Mesenchymal stem cell (in vitro differentiated cells and primary cell): Measurements from ENCODE around the gene DPYSL4.
"Not testable (repeated sequence)": the region's sequence is repeated elsewhere in the genome, so short reads cannot be mapped to it uniquely, and the experiment has no call there.

Experiments used
- DNase-seq: peaks from one replicate; pipeline ENCODE4 v3.0.0-alpha.2; 2013
- H2AFZ ChIP-seq: one replicate; pipeline ENCODE4 v1.6.1; 2013; ENCODE audit warnings: low read depth, mild to moderate bottlenecking, control low read depth, inconsistent platforms, low read length, moderate library complexity
- H2AK5ac ChIP-seq: 2 replicates; pipeline ENCODE4 v1.6.1; 2013; ENCODE audit warnings: low read length, moderate library complexity, mild to moderate bottlenecking, inconsistent platforms; ENCODE audit not compliant: severe bottlenecking
- H2BK120ac ChIP-seq: one replicate; pipeline ENCODE4 v1.6.1; 2013; ENCODE audit warnings: low read depth, mild to moderate bottlenecking, inconsistent platforms, low read length, moderate library complexity
- H2BK12ac ChIP-seq, 2 experiments: one replicate each; pipeline ENCODE4 v1.6.1; 2013; ENCODE audit warnings: inconsistent platforms in 2 of 2, low read length in 2 of 2, mild to moderate bottlenecking in 2 of 2, moderate library complexity in 2 of 2, control low read depth in 1 of 2
- H2BK15ac ChIP-seq: one replicate; pipeline ENCODE4 v1.6.1; 2013; ENCODE audit warnings: mild to moderate bottlenecking, low read depth, inconsistent platforms; ENCODE audit not compliant: poor library complexity, severe bottlenecking
- H2BK5ac ChIP-seq: 2 replicates; pipeline ENCODE4 v1.6.1; 2013; ENCODE audit warnings: low read depth, mild to moderate bottlenecking, low read length, control low read depth, inconsistent platforms; ENCODE audit not compliant: poor library complexity, severe bottlenecking
- H3K14ac ChIP-seq, 2 experiments: one replicate each; pipeline ENCODE4 v1.6.1; 2013; ENCODE audit warnings: inconsistent platforms in 2 of 2, low read length in 2 of 2, control low read depth in 1 of 2, mild to moderate bottlenecking in 1 of 2, moderate library complexity in 1 of 2
- H3K18ac ChIP-seq, 2 experiments: one replicate each; pipeline ENCODE4 v1.6.1; 2013; ENCODE audit warnings: inconsistent platforms in 2 of 2, low read length in 2 of 2, control low read depth in 1 of 2, low read depth in 1 of 2, mild to moderate bottlenecking in 1 of 2
- H3K23ac ChIP-seq, 2 experiments: one replicate each; pipeline ENCODE4 v1.6.1; 2013; ENCODE audit warnings: inconsistent platforms in 2 of 2, low read length in 2 of 2, mild to moderate bottlenecking in 2 of 2, moderate library complexity in 2 of 2, control low read depth in 1 of 2
- H3K27ac ChIP-seq: 2 replicates; pipeline ENCODE4 v1.5.1; 2013; ENCODE audit warnings: mild to moderate bottlenecking, moderate library complexity, low read length, control low read depth, inconsistent platforms; ENCODE audit not compliant: poor library complexity, severe bottlenecking
- H3K27me3 ChIP-seq, 2 experiments: 2 replicates each; pipeline versions ENCODE4 v1.6.1 to v1.7.0; 2013; ENCODE audit warnings: low read length in 2 of 2, mild to moderate bottlenecking in 2 of 2, moderate library complexity in 2 of 2, control low read depth in 1 of 2, inconsistent platforms in 1 of 2; ENCODE audit not compliant: control insufficient read depth in 1 of 2, insufficient read depth in 1 of 2
- H3K36me3 ChIP-seq, 2 experiments: 2 replicates each; pipeline versions ENCODE4 v1.6.1 to v1.7.0; 2013; ENCODE audit warnings: low read length in 2 of 2, control low read depth in 1 of 2, inconsistent platforms in 1 of 2, low read depth in 1 of 2, mild to moderate bottlenecking in 1 of 2; ENCODE audit not compliant: insufficient read depth in 2 of 2, control insufficient read depth in 1 of 2
- H3K4ac ChIP-seq, 2 experiments: one replicate each; pipeline ENCODE4 v1.6.1; 2013; ENCODE audit warnings: inconsistent platforms in 2 of 2, low read length in 2 of 2, mild to moderate bottlenecking in 2 of 2, moderate library complexity in 2 of 2, control low read depth in 1 of 2, low read depth in 1 of 2
- H3K4me1 ChIP-seq: 2 replicates; pipeline ENCODE4 v1.6.1; 2013; ENCODE audit warnings: low read depth, low read length, control low read depth; ENCODE audit not compliant: control insufficient read depth, insufficient read depth
- H3K4me2 ChIP-seq: 2 replicates; pipeline ENCODE4 v1.6.1; 2013; ENCODE audit warnings: low read length, mild to moderate bottlenecking, inconsistent platforms; ENCODE audit not compliant: poor library complexity, severe bottlenecking
- H3K4me3 ChIP-seq, 2 experiments: 2 replicates each; pipeline versions ENCODE4 v1.5.1 to v1.7.0; 2013; ENCODE audit warnings: low read length in 2 of 2, mild to moderate bottlenecking in 2 of 2, control low read depth in 1 of 2, low read depth in 1 of 2; ENCODE audit not compliant: insufficient read depth in 1 of 2
- H3K79me1 ChIP-seq: replicated peaks from 2 replicates; pipeline ENCODE4 v1.6.1; 2013; ENCODE audit warnings: mild to moderate bottlenecking, control low read depth, low read length, inconsistent platforms; ENCODE audit not compliant: poor library complexity, severe bottlenecking
- H3K9ac ChIP-seq: 2 replicates; pipeline ENCODE4 v1.7.0; 2013; ENCODE audit warnings: mild to moderate bottlenecking, low read length, moderate library complexity
- H3K9me3 ChIP-seq: 2 replicates; pipeline ENCODE4 v1.7.0; 2013; ENCODE audit warnings: mild to moderate bottlenecking, low read length; ENCODE audit not compliant: control insufficient read depth
- H4K8ac ChIP-seq: one replicate; pipeline ENCODE4 v1.6.1; 2013; ENCODE audit warnings: inconsistent platforms, mild to moderate bottlenecking, low read length, moderate library complexity
- H4K91ac ChIP-seq: one replicate; pipeline ENCODE4 v1.6.1; 2013; ENCODE audit warnings: mild to moderate bottlenecking, low read length, inconsistent platforms
- WGBS: methylation state at CpG from one replicate; pipeline ENCODE4 v1.1.7; 2013; ENCODE audit warnings: mixed read lengths; 5-methylcytosine and 5-hydroxymethylcytosine counted together

Gene DPYSL4

GRCh38 chr10:132216441-132216840 lies 29.7 kb downstream of the DPYSL4 start:
- WGBS = 70% methylated on average over 3 of the region's 3 CpGs
- not testable (repeated sequence) for H3K4me2 ChIP-seq, H2AK5ac ChIP-seq, H3K36me3 ChIP-seq, H2BK5ac ChIP-seq, H2BK12ac ChIP-seq, H2BK120ac ChIP-seq, H4K91ac ChIP-seq, H3K27ac ChIP-seq, H2BK15ac ChIP-seq, H3K4me1 ChIP-seq, H3K27me3 ChIP-seq, H3K79me1 ChIP-seq, H3K14ac ChIP-seq, H3K4me3 ChIP-seq, H4K8ac ChIP-seq, DNase-seq, H3K23ac ChIP-seq, H3K18ac ChIP-seq, H3K9ac ChIP-seq, H3K4ac ChIP-seq, H2AFZ ChIP-seq
- H3K9me3 ChIP-seq = peaks cover 10% of the 10 kb centered on the region

GRCh38 chr10:132219486-132219885 lies 32.7 kb downstream of the DPYSL4 start:
- Histone ChIP-seq H4K91ac (no peak overlapping the region), H3K18ac (no peak overlapping the region), H2BK12ac (no peak overlapping the region), H3K36me3 (peaks cover 0 to 8% of the 10 kb centered on the region in 2 experiments), H2BK15ac (no peak overlapping the region), H3K4me1 (peaks cover 11% of the 10 kb centered on the region), H3K4me2 (no peak overlapping the region), H3K14ac (no peak overlapping the region), H3K9ac (no peak overlapping the region), H3K9me3 (no peaks in the 10 kb centered on the region), H2AK5ac (no peak overlapping the region), H2AFZ (no peak overlapping the region), H3K23ac (no peak overlapping the region), H3K79me1 (peaks cover 3% of the 10 kb centered on the region), H3K27ac (no peak overlapping the region), H3K4me3 (no peak overlapping the region), H3K27me3 (no peaks in the 10 kb centered on the region), H2BK5ac (no peak overlapping the region), H3K4ac (no peak overlapping the region), H2BK120ac (no peak overlapping the region), H4K8ac (no peak overlapping the region)
- no peak for DNase-seq
- 72% methylated on average over 7 of the region's 7 CpGs for WGBS

- no peak overlapping the region for H2BK120ac ChIP-seq
- H4K91ac ChIP-seq = no peak overlapping the region
- H3K4me3 ChIP-seq = no peak overlapping the region
- H2AK5ac ChIP-seq = no peak overlapping the region
- no peak overlapping the region for H3K18ac ChIP-seq
- 89% methylated on average over 9 of the region's 9 CpGs for WGBS
- H4K8ac ChIP-seq = no peak overlapping the region
- H3K4me2 ChIP-seq = no peak overlapping the region
- no peaks in the 10 kb centered on the region for H3K9me3 ChIP-seq
- peaks cover 15% of the 10 kb centered on the region for H3K4me1 ChIP-seq
- H2BK15ac ChIP-seq = no peak overlapping the region
- H3K27ac ChIP-seq = no peak overlapping the region
- no peak overlapping the region for H2AFZ ChIP-seq
- no peak overlapping the region for H3K23ac ChIP-seq
- H2BK12ac ChIP-seq = no peak overlapping the region
- no peak overlapping the region for H3K4ac ChIP-seq
- no peak overlapping the region for H3K14ac ChIP-seq
- H3K36me3 ChIP-seq = peaks cover 0 to 8% of the 10 kb centered on the region in 2 experiments
- H3K9ac ChIP-seq = no peak overlapping the region
- no peak for DNase-seq
- H3K27me3 ChIP-seq = no peaks in the 10 kb centered on the region
- no peak overlapping the region for H2BK5ac ChIP-seq
- H3K79me1 ChIP-seq = peaks cover 3% of the 10 kb centered on the region
Measured at GRCh38 chr10:132220061-132220460, 33.3 kb downstream of the DPYSL4 start.

GRCh38 chr10:132220996-132221395 lies 34.2 kb downstream of the DPYSL4 start:
- not testable (repeated sequence) for H3K27me3 ChIP-seq, H3K4ac ChIP-seq, H2AFZ ChIP-seq, H3K36me3 ChIP-seq, H3K23ac ChIP-seq, H3K9me3 ChIP-seq, H3K27ac ChIP-seq, DNase-seq, H2BK15ac ChIP-seq, H2BK5ac ChIP-seq, H3K14ac ChIP-seq, H2BK120ac ChIP-seq, H3K4me2 ChIP-seq, H3K4me3 ChIP-seq, H3K9ac ChIP-seq, H4K8ac ChIP-seq, H3K79me1 ChIP-seq, H4K91ac ChIP-seq, H2BK12ac ChIP-seq, H3K18ac ChIP-seq, H2AK5ac ChIP-seq
- peaks cover 15% of the 10 kb centered on the region for H3K4me1 ChIP-seq
- WGBS = 91% methylated on average over 18 of the region's 18 CpGs
